Neural cell (in vitro differentiated cells): ENCODE measurements around the gene VAPA. TPM values are rescaled to one million over a fixed set of nuclear protein-coding genes. Genes with fewer than 3 reads are reported as not detected.

ENCODE experiments used
- H2AFZ ChIP-seq: fragments of 200-600, 300-800 bp; sonication (generic), shearing (Covaris generic); 2 replicates; pipeline ENCODE4 v1.6.0; 2014; ENCODE audit warnings: low read depth, mild to moderate bottlenecking, antibody characterized with exemption, low read length, moderate library complexity
- H3F3A ChIP-seq: fragments of 200-600 bp; shearing (Covaris generic); 2 replicates; pipeline ENCODE4 v1.6.1; 2016; ENCODE audit warnings: mild to moderate bottlenecking, moderate library complexity, mixed read lengths, antibody characterized with exemption, low read length; ENCODE audit not compliant: insufficient read depth, poor library complexity, severe bottlenecking
- H3K27ac ChIP-seq: fragments of 200-600, 300-800 bp; sonication (generic), shearing (Covaris generic); 2 replicates; pipeline ENCODE4 v1.5.1; 2014; ENCODE audit warnings: mild to moderate bottlenecking, low read length, moderate library complexity
- H3K27me3 ChIP-seq: fragments of 300-800, 200-600 bp; sonication (generic), shearing (Covaris generic); 2 replicates; pipeline ENCODE4 v1.6.0; 2014; ENCODE audit warnings: mild to moderate bottlenecking, low read depth, low read length, moderate library complexity; ENCODE audit not compliant: insufficient read depth
- H3K36me3 ChIP-seq: fragments of 300-800, 200-600 bp; sonication (generic), shearing (Covaris generic); 2 replicates; pipeline ENCODE4 v1.5.1; 2014; ENCODE audit warnings: mild to moderate bottlenecking, antibody characterized with exemption, low read length, moderate library complexity; ENCODE audit not compliant: insufficient read depth
- H3K4me2 ChIP-seq: fragments of 300-800, 200-600 bp; sonication (generic), shearing (Covaris generic); 2 replicates; pipeline ENCODE4 v1.6.0; 2014; ENCODE audit warnings: mild to moderate bottlenecking, low read length
- H3K4me3 ChIP-seq: fragments of 300-800, 200-600 bp; sonication (generic), shearing (Covaris generic); 2 replicates; pipeline ENCODE4 v1.5.1; 2014; ENCODE audit warnings: mild to moderate bottlenecking, low read length, moderate library complexity
- H3K79me2 ChIP-seq: fragments of 200-600 bp; shearing (Covaris generic); replicated peaks from 2 replicates; pipeline ENCODE4 v1.6.0; 2014; ENCODE audit warnings: mild to moderate bottlenecking, low read length, moderate library complexity; ENCODE audit not compliant: insufficient read depth
- H3K9ac ChIP-seq: fragments of 300-800, 200-600 bp; sonication (generic), shearing (Covaris generic); 2 replicates; pipeline ENCODE4 v1.6.1; 2016; ENCODE audit warnings: mild to moderate bottlenecking, low read length, mixed read lengths
- H3K9me2 ChIP-seq: fragments of 200-600 bp; shearing (Covaris generic); 2 replicates; pipeline ENCODE4 v1.6.1; 2016; ENCODE audit warnings: mild to moderate bottlenecking, low read length, mixed read lengths; ENCODE audit not compliant: insufficient read depth
- H3K9me3 ChIP-seq: fragments of 200-600, 300-800 bp; sonication (generic), shearing (Covaris generic); 2 replicates; pipeline ENCODE4 v1.6.1; 2016; ENCODE audit warnings: mild to moderate bottlenecking, mixed run types, low read length, moderate library complexity, mixed read lengths
- H4K20me1 ChIP-seq: fragments of 200-600 bp; shearing (Covaris generic); 2 replicates; pipeline ENCODE4 v1.6.1; 2016; ENCODE audit warnings: mild to moderate bottlenecking, mixed run types; ENCODE audit not compliant: insufficient read depth
- EP300 ChIP-seq: fragments of 450-650 bp; conservative IDR thresholded peaks from 2 replicates; pipeline ENCODE4 v1.6.1; 2014; ENCODE audit warnings: antibody characterized with exemption, mild to moderate bottlenecking, moderate library complexity; ENCODE audit not compliant: poor library complexity, severe bottlenecking
- EZH2 ChIP-seq: fragments of 200-600, 300-800 bp; shearing (Covaris generic), sonication (generic); IDR thresholded peaks from 2 replicates; pipeline ENCODE4 v1.6.1; 2014; ENCODE audit warnings: antibody characterized with exemption, low read length, borderline replicate concordance, mild to moderate bottlenecking; ENCODE audit not compliant: insufficient read depth, poor library complexity, severe bottlenecking
- MXI1 ChIP-seq: fragments of 450-650 bp; conservative IDR thresholded peaks from 2 replicates; pipeline ENCODE4 v1.6.1; 2014; ENCODE audit warnings: antibody characterized with exemption, mild to moderate bottlenecking; ENCODE audit not compliant: poor library complexity, severe bottlenecking
- POLR2AphosphoS5 ChIP-seq: IDR thresholded peaks from 2 replicates; pipeline ENCODE4 v1.6.1; 2012
- RAD21 ChIP-seq: fragments of 450-650 bp; conservative IDR thresholded peaks from 2 replicates; pipeline ENCODE4 v1.6.1; 2014; ENCODE audit warnings: antibody characterized with exemption, mild to moderate bottlenecking, moderate library complexity
- SMC3 ChIP-seq: fragments of 450-650 bp; conservative IDR thresholded peaks from 2 replicates; pipeline ENCODE4 v1.6.1; 2014; ENCODE audit warnings: antibody characterized with exemption, mild to moderate bottlenecking, moderate library complexity; ENCODE audit not compliant: poor library complexity
- TAF1 ChIP-seq: IDR thresholded peaks from 2 replicates; pipeline ENCODE4 v1.6.1; 2012; ENCODE audit warnings: low read depth
- polyA plus RNA-seq: library from polyadenylated mRNA; depleted of rRNA; stranded (reverse); fragments of >200 nt; gene quantifications from 2 replicates; pipeline ENCODE4 v1.2.3, GENCODE V29; 2014
- TF ChIP-seq, protein P1 (sequence below): IDR thresholded peaks from 2 replicates; pipeline ENCODE4 v1.6.1; 2012; ENCODE audit warnings: borderline replicate concordance
- TF ChIP-seq, protein P2 (sequence below): fragments of 450-650 bp; IDR thresholded peaks from 2 replicates; pipeline ENCODE4 v1.5.1; 2014; ENCODE audit warnings: antibody characterized with exemption, mild to moderate bottlenecking, moderate library complexity; ENCODE audit not compliant: poor library complexity, severe bottlenecking

VAPA gene
- polyA plus RNA-seq, 1 donor from 2014 or later: 317 TPM

DNA sequence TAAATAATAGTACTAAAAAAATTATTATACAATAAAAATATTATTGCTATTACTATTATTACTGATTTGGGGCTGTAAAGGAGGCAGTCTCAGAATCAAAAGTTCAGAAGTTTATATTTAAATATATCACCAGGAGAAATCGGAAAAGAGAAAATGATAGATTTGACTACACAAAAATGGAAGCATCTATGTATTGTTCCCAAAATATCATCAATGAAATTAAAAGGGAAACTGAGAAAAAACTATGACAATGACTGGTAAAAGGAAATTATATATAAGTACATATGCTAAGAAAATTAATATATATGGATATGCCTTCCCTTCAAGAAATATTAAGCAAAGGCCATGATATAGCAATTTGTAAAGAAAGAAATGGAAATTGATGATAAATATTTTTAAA is 35.7 kb upstream of the VAPA start:
- Histone ChIP-seq H3K4me2 (no peak overlapping the region), H3K9me3 (no peaks in the 10 kb centered on the region), H3K9me2 (no peaks in the 10 kb centered on the region), H3K79me2 (no peaks in the 10 kb centered on the region), H3K4me3 (no peak overlapping the region), H3K9ac (no peak overlapping the region), H3K27ac (no peak overlapping the region), H3K27me3 (no peaks in the 10 kb centered on the region), H3K36me3 (no peaks in the 10 kb centered on the region), H4K20me1 (no peaks in the 10 kb centered on the region), H3F3A (no peaks in the 10 kb centered on the region), H2AFZ (no peak overlapping the region)
- TF ChIP-seq POLR2AphosphoS5 (no peak), RAD21 (no peak), MXI1 (no peak), SMC3 (no peak), TAF1 (no peak), EP300 (no peak), EZH2 (no peak)
- TF ChIP-seq, protein P1, sequence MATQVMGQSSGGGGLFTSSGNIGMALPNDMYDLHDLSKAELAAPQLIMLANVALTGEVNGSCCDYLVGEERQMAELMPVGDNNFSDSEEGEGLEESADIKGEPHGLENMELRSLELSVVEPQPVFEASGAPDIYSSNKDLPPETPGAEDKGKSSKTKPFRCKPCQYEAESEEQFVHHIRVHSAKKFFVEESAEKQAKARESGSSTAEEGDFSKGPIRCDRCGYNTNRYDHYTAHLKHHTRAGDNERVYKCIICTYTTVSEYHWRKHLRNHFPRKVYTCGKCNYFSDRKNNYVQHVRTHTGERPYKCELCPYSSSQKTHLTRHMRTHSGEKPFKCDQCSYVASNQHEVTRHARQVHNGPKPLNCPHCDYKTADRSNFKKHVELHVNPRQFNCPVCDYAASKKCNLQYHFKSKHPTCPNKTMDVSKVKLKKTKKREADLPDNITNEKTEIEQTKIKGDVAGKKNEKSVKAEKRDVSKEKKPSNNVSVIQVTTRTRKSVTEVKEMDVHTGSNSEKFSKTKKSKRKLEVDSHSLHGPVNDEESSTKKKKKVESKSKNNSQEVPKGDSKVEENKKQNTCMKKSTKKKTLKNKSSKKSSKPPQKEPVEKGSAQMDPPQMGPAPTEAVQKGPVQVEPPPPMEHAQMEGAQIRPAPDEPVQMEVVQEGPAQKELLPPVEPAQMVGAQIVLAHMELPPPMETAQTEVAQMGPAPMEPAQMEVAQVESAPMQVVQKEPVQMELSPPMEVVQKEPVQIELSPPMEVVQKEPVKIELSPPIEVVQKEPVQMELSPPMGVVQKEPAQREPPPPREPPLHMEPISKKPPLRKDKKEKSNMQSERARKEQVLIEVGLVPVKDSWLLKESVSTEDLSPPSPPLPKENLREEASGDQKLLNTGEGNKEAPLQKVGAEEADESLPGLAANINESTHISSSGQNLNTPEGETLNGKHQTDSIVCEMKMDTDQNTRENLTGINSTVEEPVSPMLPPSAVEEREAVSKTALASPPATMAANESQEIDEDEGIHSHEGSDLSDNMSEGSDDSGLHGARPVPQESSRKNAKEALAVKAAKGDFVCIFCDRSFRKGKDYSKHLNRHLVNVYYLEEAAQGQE: no peak
- TF ChIP-seq, protein P2, sequence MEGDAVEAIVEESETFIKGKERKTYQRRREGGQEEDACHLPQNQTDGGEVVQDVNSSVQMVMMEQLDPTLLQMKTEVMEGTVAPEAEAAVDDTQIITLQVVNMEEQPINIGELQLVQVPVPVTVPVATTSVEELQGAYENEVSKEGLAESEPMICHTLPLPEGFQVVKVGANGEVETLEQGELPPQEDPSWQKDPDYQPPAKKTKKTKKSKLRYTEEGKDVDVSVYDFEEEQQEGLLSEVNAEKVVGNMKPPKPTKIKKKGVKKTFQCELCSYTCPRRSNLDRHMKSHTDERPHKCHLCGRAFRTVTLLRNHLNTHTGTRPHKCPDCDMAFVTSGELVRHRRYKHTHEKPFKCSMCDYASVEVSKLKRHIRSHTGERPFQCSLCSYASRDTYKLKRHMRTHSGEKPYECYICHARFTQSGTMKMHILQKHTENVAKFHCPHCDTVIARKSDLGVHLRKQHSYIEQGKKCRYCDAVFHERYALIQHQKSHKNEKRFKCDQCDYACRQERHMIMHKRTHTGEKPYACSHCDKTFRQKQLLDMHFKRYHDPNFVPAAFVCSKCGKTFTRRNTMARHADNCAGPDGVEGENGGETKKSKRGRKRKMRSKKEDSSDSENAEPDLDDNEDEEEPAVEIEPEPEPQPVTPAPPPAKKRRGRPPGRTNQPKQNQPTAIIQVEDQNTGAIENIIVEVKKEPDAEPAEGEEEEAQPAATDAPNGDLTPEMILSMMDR: no peak

DNA sequence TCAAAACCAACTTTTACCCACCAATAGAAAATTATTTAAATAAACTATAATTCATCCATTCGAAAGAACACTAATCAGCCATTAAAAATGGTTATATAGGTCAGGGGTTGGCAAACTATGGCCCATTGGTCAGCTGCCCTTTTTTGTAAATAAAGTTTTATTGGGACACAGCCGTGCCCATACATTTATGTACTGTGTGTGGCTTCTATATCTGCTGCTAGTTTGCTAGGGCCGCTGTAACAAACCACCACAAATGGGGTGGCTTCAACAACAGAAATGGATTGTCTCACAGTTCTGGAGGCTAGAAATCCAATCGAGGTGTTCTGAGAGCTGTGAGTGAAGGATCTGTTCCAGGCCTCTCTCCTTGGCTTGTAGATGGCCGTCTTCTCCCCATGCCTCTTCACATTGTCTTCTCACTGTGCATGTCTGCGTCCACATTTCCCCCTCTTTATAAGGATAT is 35.0 kb upstream of the VAPA start:
- no peaks in the 10 kb centered on the region for H3K36me3 ChIP-seq

More for the DNA sequence above, 35.0 kb upstream of the VAPA start:
- H4K20me1 ChIP-seq: no peaks in the 10 kb centered on the region
- no peak overlapping the region for H2AFZ ChIP-seq
- no peak overlapping the region for H3K27ac ChIP-seq
- no peak overlapping the region for H3K9ac ChIP-seq
- no peak overlapping the region for H3K4me3 ChIP-seq
- H3K79me2 ChIP-seq: no peaks in the 10 kb centered on the region
- H3K27me3 ChIP-seq: no peaks in the 10 kb centered on the region
- H3K9me3 ChIP-seq: no peaks in the 10 kb centered on the region
- H3K4me2 ChIP-seq: no peak overlapping the region
- no peaks in the 10 kb centered on the region for H3F3A ChIP-seq
- no peaks in the 10 kb centered on the region for H3K9me2 ChIP-seq
- TF ChIP-seq SMC3: no peak
- TF ChIP-seq, protein P2: no peak
- TF ChIP-seq, protein P1: no peak
- no peak for TF ChIP-seq POLR2AphosphoS5
- no peak for TF ChIP-seq TAF1
